ENCODE data around the gene PCDH9.

GRCh38 chr13:66673401-66673800 lies 556.7 kb downstream of the PCDH9 start:
- TF ChIP-seq, protein P1, sequence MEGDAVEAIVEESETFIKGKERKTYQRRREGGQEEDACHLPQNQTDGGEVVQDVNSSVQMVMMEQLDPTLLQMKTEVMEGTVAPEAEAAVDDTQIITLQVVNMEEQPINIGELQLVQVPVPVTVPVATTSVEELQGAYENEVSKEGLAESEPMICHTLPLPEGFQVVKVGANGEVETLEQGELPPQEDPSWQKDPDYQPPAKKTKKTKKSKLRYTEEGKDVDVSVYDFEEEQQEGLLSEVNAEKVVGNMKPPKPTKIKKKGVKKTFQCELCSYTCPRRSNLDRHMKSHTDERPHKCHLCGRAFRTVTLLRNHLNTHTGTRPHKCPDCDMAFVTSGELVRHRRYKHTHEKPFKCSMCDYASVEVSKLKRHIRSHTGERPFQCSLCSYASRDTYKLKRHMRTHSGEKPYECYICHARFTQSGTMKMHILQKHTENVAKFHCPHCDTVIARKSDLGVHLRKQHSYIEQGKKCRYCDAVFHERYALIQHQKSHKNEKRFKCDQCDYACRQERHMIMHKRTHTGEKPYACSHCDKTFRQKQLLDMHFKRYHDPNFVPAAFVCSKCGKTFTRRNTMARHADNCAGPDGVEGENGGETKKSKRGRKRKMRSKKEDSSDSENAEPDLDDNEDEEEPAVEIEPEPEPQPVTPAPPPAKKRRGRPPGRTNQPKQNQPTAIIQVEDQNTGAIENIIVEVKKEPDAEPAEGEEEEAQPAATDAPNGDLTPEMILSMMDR (IDR thresholded peaks at IDR 0.05; ENCODE audit: low read length): no peak
- no peak for TF ChIP-seq EZH2 (IDR thresholded peaks at IDR 0.05; ENCODE audit: borderline replicate concordance, low read length)

Data from OCI-LY1 (cell line).